Measurements from ENCODE around the gene GFOD1.
"Not testable (repeated sequence)": the region's sequence is repeated elsewhere in the genome, so short reads cannot be mapped to it uniquely, and the experiment has no call there.

Gene GFOD1

GRCh38 chr6:13398421-13398994 is 88.9 kb downstream of the GFOD1 start:
- DNase-seq, result no peak

- DNase-seq, result no peak
These were observed 89.4 kb downstream of the GFOD1 start for GRCh38 chr6:13398069-13398381.

- DNase-seq, result no peak
These were observed 89.9 kb downstream of the GFOD1 start for GRCh38 chr6:13397359-13398068.

- no peak for DNase-seq
These were observed 91.1 kb downstream of the GFOD1 start for GRCh38 chr6:13396241-13396792.

- DNase-seq, result no peak
These were observed 91.8 kb downstream of the GFOD1 start for GRCh38 chr6:13395272-13396237.

GRCh38 chr6:13392462-13392861 is 94.9 kb downstream of the GFOD1 start:
- no peak for DNase-seq

- no peak for DNase-seq
These were observed 95.9 kb downstream of the GFOD1 start for GRCh38 chr6:13391537-13391936.

- no peak for DNase-seq
These were observed 96.7 kb downstream of the GFOD1 start for GRCh38 chr6:13390658-13391057.

- DNase-seq, result not testable (repeated sequence)
These were observed 98.2 kb downstream of the GFOD1 start for GRCh38 chr6:13389237-13389636.

GRCh38 chr6:13388769-13389168 is 98.6 kb downstream of the GFOD1 start:
- not testable (repeated sequence) for DNase-seq

GRCh38 chr6:13384966-13385365 is 102.4 kb downstream of the GFOD1 start:
- no peak for DNase-seq

- DNase-seq, result no peak
These were observed 102.9 kb downstream of the GFOD1 start for GRCh38 chr6:13384506-13384905.

GRCh38 chr6:13383328-13384163 is 103.9 kb downstream of the GFOD1 start:
- peak; percentile 17 for DNase-seq

GRCh38 chr6:13380761-13381160 is 106.6 kb downstream of the GFOD1 start:
- DNase-seq, result no peak

GRCh38 chr6:13378669-13379590 is 108.5 kb downstream of the GFOD1 start:
- no peak for DNase-seq

- no peak for DNase-seq
These were observed 110.2 kb downstream of the GFOD1 start for GRCh38 chr6:13377054-13377758.

GRCh38 chr6:13375360-13375878 is 112.0 kb downstream of the GFOD1 start:
- DNase-seq, result no peak

GRCh38 chr6:13373919-13374318 is 113.5 kb downstream of the GFOD1 start:
- no peak for DNase-seq

GRCh38 chr6:13373488-13373886 is 113.9 kb downstream of the GFOD1 start:
- DNase-seq, result no peak

- no peak for DNase-seq
These were observed 114.5 kb downstream of the GFOD1 start for GRCh38 chr6:13372688-13373487.
